Measurements from ENCODE around the gene ARMC7. TPM values are rescaled to one million over a fixed set of nuclear protein-coding genes. Genes with fewer than 3 reads are reported as not detected.

ARMC7 gene
- total and polyA plus RNA-seq, 3 donors from 2014 or later = 10.0 to 12.6 (median 11.8) TPM

GRCh38 chr17:75077496-75078283 lies 32.1 kb upstream of the ARMC7 start:
- H3K4me3 ChIP-seq = peak overlapping the region; percentile 36 to 59
- H3K36me3 ChIP-seq (ENCODE audit: low read depth, missing control alignments) = no peaks in the 10 kb centered on the region
- H3K27me3 ChIP-seq = no peaks in the 10 kb centered on the region
- peak; percentile 64 for DNase-seq
- 2 to 15% methylated on average over 13 to 53 of the region's 53 CpGs for WGBS, 2 donors
- H3K4me1 ChIP-seq = peaks cover 21% of the 10 kb centered on the region
- intact Hi-C loops (cut with DNase I; ENCODE audit: low total_unique reads) = no loop called here
- no peaks in the 10 kb centered on the region for H3K9me3 ChIP-seq
- H3K27ac ChIP-seq = peak overlapping the region; percentile 21 to 50
- TF ChIP-seq POLR2A (IDR thresholded peaks at IDR 0.05) = no peak
- TF ChIP-seq CTCF (IDR thresholded peaks at IDR 0.05) = no peak

- intact Hi-C loops (cut with DNase I; ENCODE audit: low total_unique reads) = no loop called here
- WGBS, 2 donors = 48 to 69% methylated on average over 12 to 17 of the region's 17 CpGs
- TF ChIP-seq CTCF (IDR thresholded peaks at IDR 0.05) = no peak
- no peak for TF ChIP-seq POLR2A (IDR thresholded peaks at IDR 0.05)
- no peaks in the 10 kb centered on the region for H3K9me3 ChIP-seq
- no peak overlapping the region for H3K4me3 ChIP-seq
- H3K27ac ChIP-seq = no peak overlapping the region
- H3K36me3 ChIP-seq (ENCODE audit: low read depth, missing control alignments) = no peaks in the 10 kb centered on the region
- H3K4me1 ChIP-seq = peaks cover 21% of the 10 kb centered on the region
- H3K27me3 ChIP-seq = no peaks in the 10 kb centered on the region
- DNase-seq = no peak
Observed at GRCh38 chr17:75078284-75079022, 31.3 kb upstream of the ARMC7 start.

GRCh38 chr17:75079023-75079373 lies 30.8 kb upstream of the ARMC7 start:
- peaks cover 21% of the 10 kb centered on the region for H3K4me1 ChIP-seq
- no peak overlapping the region for H3K4me3 ChIP-seq
- TF ChIP-seq CTCF (IDR thresholded peaks at IDR 0.05) (no peak), POLR2A (IDR thresholded peaks at IDR 0.05) (no peak)
- intact Hi-C loops (cut with DNase I; ENCODE audit: low total_unique reads) = no loop called here
- H3K36me3 ChIP-seq (ENCODE audit: low read depth, missing control alignments) = no peaks in the 10 kb centered on the region
- 75% methylated on average over 8 of the region's 8 CpGs; no CpG with 5 or more reads in 1 of the 2 donors for WGBS, 2 donors
- no peaks in the 10 kb centered on the region for H3K27me3 ChIP-seq
- no peaks in the 10 kb centered on the region for H3K9me3 ChIP-seq
- no peak for DNase-seq
- no peak overlapping the region for H3K27ac ChIP-seq

GRCh38 chr17:75081611-75082540 lies 27.9 kb upstream of the ARMC7 start:
- intact Hi-C loops (cut with DNase I; ENCODE audit: low total_unique reads) = no loop called here

More at GRCh38 chr17:75081611-75082540, 27.9 kb upstream of the ARMC7 start:
- Histone ChIP-seq H3K27ac (no peak overlapping the region), H3K4me3 (no peak overlapping the region), H3K36me3 (ENCODE audit: low read depth, missing control alignments) (no peaks in the 10 kb centered on the region), H3K9me3 (no peaks in the 10 kb centered on the region), H3K27me3 (no peaks in the 10 kb centered on the region), H3K4me1 (peaks cover 21% of the 10 kb centered on the region)
- TF ChIP-seq POLR2A (IDR thresholded peaks at IDR 0.05) (no peak), CTCF (IDR thresholded peaks at IDR 0.05) (no peak)
- no peak for DNase-seq
- 88 to 90% methylated on average over 11 to 13 of the region's 13 CpGs for whole genome bisulfite sequencing, 2 donors

Measured in testis (tissue), 3 donors.